Upper lobe of left lung (tissue), 4 donors: Measurements from ENCODE around the gene TMEM106B.

Experiments used
- EP300 ChIP-seq, 4 donors: sonication (generic); formaldehyde crosslinking; IDR thresholded peaks; one replicate each; pipeline ENCODE4 v1.5.1; 2017; ENCODE audit warnings: antibody characterized with exemption in 4 of 4, control low read depth in 2 of 4
- POLR2A ChIP-seq, 4 donors: fragments of 450-650 bp; IDR thresholded peaks; one replicate each; pipeline ENCODE4 v1.5.1; 2016 to 2017; ENCODE audit warnings: antibody characterized with exemption in 4 of 4, mild to moderate bottlenecking in 2 of 4
- TF ChIP-seq, protein P1 (sequence below), 6 experiments: fragments of 450-650 bp in 4 of 6; fragments of 200-600 bp in 2 of 6; sonication (generic) in 2 of 6; IDR thresholded peaks; one replicate each; pipeline ENCODE4 v1.5.1; 2016 to 2019; ENCODE audit warnings: antibody characterized with exemption in 6 of 6

DNA sequence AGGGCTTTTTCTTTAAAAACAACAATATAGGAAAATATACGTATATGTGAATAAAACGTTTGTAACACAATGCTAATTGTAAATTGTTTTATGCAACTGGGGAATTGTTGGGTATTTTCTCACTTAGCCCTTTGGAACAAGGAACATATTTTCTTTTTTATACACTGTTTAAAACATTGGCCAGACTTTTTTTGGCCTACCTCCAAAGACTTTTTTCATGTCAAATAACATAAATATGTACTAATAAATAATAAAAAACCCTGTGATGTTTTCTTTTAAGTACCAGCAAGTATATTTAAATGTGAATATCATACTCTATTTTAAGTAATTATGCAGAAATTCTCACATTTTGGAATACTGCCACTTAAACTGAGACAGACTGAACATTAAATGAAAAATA is 15.7 kb downstream of the TMEM106B start:
- TF ChIP-seq, protein P1, sequence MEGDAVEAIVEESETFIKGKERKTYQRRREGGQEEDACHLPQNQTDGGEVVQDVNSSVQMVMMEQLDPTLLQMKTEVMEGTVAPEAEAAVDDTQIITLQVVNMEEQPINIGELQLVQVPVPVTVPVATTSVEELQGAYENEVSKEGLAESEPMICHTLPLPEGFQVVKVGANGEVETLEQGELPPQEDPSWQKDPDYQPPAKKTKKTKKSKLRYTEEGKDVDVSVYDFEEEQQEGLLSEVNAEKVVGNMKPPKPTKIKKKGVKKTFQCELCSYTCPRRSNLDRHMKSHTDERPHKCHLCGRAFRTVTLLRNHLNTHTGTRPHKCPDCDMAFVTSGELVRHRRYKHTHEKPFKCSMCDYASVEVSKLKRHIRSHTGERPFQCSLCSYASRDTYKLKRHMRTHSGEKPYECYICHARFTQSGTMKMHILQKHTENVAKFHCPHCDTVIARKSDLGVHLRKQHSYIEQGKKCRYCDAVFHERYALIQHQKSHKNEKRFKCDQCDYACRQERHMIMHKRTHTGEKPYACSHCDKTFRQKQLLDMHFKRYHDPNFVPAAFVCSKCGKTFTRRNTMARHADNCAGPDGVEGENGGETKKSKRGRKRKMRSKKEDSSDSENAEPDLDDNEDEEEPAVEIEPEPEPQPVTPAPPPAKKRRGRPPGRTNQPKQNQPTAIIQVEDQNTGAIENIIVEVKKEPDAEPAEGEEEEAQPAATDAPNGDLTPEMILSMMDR (IDR thresholded peaks at IDR 0.05): no peak
- TF ChIP-seq EP300 (IDR thresholded peaks at IDR 0.05) (no peak), POLR2A (IDR thresholded peaks at IDR 0.05) (no peak)
